Measurements from ENCODE around the gene ALDH18A1. TPM values are rescaled to one million over a fixed set of nuclear protein-coding genes. Genes with fewer than 3 reads are reported as not detected.

ALDH18A1 gene
- total RNA-seq, 1 experiment from 2014 or later: 53.6 TPM

DNA sequence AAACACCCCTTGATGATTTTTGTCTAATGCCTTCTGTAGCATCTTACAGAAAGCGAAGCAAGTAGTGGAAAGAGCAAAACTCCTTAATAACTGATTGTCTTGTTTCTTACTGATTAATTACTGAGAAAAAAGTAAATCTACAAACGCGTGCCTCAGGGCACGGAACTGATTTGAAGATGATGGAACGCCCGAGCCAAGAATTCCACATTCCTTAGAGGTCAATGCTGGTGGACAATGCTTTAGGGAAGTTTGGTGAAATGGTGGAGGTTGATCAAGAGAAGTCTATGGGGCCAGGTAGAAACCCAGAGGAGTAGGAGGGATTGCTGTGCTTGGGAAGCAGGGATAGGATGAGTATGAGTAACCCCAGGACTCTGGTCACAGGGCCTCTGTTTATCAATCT is 90.4 kb downstream of the ALDH18A1 start:
- in situ Hi-C loops (cut with HindIII; ENCODE audit: low pct_unique_long_range_greater_than_20kb, low sequenced_read_pairs): no loop called here
- DNase-seq (ENCODE audit: low read depth, low spot score): peak; percentile 8

DNA sequence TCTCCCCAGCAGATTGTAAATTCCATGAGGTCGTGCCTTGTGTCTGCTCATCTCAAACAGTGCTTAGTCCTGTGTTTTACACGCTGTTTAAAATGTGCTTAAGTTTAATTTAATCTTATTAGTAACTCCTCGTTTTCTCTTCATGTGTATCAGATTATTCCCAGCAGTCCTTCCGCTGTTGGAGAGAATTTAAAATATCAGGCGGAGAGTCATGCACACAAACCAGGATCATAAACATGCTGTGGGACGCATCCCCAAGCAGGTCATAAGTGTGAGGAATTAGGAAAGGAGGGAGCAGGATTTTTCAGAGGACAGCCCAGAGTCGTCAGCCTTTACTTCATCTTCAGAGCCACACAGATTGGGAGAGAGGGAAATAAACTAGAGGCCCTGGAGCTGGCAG is 91.2 kb downstream of the ALDH18A1 start:
- in situ Hi-C loops (cut with HindIII; ENCODE audit: low pct_unique_long_range_greater_than_20kb, low sequenced_read_pairs): no loop called here
- DNase-seq (ENCODE audit: low read depth, low spot score): no peak

DNA sequence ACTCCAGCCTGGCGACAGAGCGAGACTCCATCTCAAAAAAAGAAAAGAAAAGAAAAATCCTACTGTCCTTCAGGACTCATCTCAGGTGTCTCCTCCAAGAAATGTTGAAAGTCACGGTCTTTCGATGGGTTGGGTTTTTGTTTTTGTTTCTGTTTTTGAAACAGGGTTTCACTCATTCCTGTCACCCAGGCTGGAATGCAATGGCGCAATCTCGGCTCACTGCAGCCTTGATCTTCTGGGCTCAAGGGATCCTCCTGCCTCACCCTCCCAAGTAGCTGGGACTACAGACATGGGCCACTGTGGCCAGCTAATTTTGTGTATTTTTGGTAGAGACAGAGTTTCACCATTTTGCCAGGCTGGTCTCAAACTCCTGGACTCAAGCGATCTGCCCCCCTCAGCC is 92.2 kb downstream of the ALDH18A1 start:
- in situ Hi-C loops (cut with HindIII; ENCODE audit: low pct_unique_long_range_greater_than_20kb, low sequenced_read_pairs): no loop called here
- no peak for DNase-seq (ENCODE audit: low read depth, low spot score)

DNA sequence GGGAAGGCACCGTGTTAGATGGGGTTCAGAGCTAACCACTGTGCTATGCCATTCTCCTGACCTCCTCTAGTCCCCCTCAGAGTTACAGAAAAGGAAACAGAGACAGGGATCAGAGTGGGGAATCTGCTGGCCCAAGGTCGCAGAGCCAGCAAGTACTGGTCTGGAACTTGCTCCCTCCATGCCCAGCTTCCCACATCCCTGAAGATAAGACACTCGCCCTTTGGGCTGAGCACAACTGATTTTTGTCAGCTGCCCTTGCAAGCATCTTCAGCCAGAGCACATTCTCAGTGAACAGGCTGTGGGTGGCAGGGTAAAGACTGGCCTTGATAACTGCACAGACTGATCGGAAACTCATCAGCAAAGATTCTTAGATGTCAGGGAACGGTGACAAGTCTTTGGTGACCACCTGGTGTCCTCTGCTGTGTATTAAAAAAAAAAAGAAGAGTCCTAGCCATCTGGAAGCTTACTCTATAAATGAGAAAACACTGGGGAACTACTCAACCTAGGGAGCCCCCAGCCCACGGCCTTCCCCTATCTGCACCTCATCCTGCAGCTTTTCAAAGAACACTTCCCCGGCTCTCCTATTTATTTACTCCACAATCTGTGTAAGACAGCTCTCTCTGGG is 94.1 kb downstream of the ALDH18A1 start:
- DNase-seq (ENCODE audit: low read depth, low spot score): no peak
- in situ Hi-C loops (cut with HindIII; ENCODE audit: low pct_unique_long_range_greater_than_20kb, low sequenced_read_pairs): no loop called here

DNA sequence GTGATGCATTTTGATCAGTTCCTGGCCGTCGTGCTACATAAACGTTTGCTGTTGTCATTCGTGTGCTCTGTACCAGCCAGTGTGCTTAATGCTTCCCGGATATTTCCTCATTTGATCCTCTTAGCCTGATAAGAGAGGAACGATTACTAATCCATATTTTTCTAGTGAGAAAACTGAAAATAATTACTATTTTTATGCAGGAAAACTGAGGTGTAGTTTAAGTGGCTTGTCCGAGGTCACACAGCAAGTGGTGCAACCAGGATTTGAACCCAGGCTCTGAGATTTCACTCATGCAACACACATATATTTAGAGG is 94.7 kb downstream of the ALDH18A1 start:
- in situ Hi-C loops (cut with HindIII; ENCODE audit: low pct_unique_long_range_greater_than_20kb, low sequenced_read_pairs): no loop called here
- DNase-seq (ENCODE audit: low read depth, low spot score): no peak

DNA sequence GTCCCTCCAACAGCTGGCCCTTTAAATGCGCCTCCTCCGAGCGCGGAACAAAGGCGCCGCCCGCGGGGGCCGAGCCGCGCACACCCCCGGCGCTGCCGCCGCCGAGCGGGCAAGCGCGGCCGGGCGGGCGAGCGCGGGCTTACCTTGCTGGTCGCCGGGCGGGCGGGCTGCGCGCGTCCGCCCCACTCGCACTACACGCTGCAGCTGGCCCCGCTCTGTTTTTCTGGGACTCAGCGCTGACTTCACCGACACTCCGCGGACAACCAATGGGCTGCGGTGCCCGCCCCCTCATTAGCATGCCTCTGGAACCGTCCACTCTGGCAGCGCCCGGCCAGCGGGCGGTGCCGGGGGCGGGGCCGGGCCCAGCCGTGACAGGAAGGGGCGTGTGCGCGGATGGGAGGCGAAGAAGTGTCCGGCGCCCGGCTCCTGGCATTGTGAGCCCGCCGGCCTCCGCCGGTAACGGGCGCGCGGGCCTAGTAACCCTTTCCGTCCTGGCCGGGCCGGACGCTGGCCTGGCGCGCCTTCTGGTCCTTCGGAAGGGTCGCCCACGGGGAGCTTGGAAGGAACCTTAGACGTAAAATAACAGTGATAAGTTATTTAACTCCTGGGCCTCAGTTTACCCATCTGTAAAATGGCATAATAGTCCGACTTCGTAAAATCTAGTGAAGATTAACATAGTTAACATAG is 95.2 kb downstream of the ALDH18A1 start, which contains the start of gene SORBS1:
TSS of gene SORBS1 (minus strand) at position 195 of the 687 bp plus-strand sequence. CDS start 120,236 bp downstream, outside the sequence.
- peak; percentile 91 for DNase-seq (ENCODE audit: low read depth, low spot score)
- in situ Hi-C loops (cut with HindIII; ENCODE audit: low pct_unique_long_range_greater_than_20kb, low sequenced_read_pairs): no loop called here

DNA sequence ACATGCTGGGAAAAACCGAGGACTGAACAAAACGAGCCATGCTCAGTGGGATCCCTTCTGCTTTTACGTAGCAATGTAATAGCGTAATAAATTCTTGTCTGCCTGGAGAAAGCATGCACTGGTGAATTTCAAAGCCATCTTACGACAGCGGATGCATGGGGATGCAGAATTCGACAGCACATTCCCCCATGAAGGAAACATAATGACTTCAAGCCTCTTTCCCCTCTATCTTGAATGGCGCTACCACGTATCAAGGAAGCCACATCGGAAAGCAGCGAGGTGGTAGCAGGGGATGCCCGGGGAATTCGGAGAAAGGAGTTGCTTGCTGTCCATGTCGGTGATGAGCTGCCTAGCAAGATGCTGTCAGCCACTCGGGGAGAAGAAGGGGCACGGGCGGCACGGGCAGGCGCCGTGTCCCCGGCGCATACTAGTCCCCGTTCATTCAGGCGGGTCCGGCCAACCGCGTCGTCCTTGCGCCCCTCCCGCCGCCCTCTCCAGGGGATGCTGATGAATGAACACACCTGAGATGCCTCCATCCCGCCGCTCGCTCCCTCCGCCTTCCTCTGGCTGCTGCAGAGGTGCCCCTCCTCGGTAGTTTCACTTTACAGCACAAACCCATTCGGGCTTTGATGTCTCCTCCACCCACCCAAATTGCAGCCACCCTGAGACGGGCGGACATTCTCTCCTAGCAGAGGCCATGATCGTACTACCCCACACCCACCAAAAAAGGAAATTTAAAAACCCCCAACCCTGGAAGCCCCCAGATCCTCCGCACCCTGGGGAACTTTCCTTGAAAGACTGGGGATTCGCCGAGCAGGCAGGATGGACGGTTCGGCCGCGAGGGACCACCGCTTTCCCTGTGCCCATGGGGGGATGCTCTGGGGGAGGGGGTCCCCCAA is 96.0 kb downstream of the ALDH18A1 start:
- DNase-seq (ENCODE audit: low read depth, low spot score): no peak
- in situ Hi-C loops (cut with HindIII; ENCODE audit: low pct_unique_long_range_greater_than_20kb, low sequenced_read_pairs): no loop called here

DNA sequence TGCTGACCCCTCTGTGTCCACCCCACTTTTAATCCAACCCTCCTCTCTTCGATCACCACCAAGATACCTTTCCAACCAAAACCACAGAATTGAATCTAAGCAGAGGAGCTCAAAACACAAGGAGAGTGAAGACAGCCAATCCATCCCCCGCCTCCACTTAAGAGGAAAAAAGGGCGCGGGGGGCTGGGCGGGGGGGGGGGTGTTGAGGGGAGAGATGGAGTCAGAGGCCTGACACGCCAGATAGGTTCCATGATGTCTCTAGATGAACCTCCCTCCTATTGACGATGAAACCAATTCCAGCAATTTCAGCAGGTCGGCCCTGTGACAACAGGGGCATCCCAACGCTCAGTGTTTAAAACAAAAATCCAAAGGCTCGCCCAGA is 96.6 kb downstream of the ALDH18A1 start:
- DNase-seq (ENCODE audit: low read depth, low spot score): no peak
- in situ Hi-C loops (cut with HindIII; ENCODE audit: low pct_unique_long_range_greater_than_20kb, low sequenced_read_pairs): no loop called here

DNA sequence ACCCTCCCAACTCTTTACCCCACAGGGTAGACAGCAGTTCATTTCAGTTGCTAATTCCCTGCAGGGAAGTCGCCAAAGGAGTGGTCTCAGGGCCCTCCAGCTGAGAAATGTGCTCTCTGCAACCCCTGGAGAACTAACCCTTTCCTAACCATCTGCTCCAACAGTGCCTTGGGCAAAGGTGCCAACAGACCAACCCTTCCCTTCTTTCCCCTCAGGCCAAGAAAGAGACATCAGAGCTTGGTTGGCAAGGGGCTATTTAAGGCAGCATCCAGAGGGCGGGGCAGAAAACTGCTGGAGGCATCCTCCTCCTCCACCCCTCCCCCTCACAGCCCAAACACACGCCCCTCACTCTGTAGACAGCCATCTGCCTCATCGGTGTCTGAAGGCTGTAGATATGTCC is 97.0 kb downstream of the ALDH18A1 start:
- in situ Hi-C loops (cut with HindIII; ENCODE audit: low pct_unique_long_range_greater_than_20kb, low sequenced_read_pairs): no loop called here
- DNase-seq (ENCODE audit: low read depth, low spot score): no peak

DNA sequence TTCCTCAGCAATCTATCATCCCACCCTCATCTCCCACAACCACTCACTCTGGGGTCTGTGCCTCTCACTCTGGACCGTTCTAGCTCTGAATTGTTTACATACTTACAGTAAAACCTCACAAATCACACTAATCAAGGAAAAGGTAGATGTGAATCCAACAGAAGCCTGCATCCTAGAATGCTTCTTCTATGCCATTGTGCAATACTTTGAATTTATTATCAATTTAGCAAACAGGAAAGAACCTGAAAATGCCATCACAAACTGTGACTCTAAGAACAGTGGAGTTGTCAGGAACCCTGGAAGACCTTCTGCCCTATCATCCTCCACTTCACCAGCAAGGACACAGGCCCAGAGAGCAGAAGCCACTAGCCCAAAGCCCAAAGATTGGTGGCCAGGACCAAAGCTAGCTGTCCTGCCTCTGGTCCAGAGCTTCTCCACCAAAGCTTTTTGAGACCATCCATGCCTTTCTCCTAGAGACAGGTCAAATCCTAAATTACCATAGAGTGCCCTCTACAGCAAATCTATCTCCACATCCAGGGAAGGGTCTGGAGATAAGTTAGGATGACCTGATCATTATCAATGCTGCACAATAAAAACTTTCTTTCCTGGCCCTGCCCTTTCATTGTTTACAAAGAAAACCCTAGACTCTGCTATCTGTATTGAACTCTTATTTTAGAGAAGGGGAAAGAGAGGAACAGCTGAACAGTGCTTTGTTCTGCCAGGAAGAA is 97.8 kb downstream of the ALDH18A1 start:
- in situ Hi-C loops (cut with HindIII; ENCODE audit: low pct_unique_long_range_greater_than_20kb, low sequenced_read_pairs): no loop called here
- peak; percentile 28 for DNase-seq (ENCODE audit: low read depth, low spot score)

DNA sequence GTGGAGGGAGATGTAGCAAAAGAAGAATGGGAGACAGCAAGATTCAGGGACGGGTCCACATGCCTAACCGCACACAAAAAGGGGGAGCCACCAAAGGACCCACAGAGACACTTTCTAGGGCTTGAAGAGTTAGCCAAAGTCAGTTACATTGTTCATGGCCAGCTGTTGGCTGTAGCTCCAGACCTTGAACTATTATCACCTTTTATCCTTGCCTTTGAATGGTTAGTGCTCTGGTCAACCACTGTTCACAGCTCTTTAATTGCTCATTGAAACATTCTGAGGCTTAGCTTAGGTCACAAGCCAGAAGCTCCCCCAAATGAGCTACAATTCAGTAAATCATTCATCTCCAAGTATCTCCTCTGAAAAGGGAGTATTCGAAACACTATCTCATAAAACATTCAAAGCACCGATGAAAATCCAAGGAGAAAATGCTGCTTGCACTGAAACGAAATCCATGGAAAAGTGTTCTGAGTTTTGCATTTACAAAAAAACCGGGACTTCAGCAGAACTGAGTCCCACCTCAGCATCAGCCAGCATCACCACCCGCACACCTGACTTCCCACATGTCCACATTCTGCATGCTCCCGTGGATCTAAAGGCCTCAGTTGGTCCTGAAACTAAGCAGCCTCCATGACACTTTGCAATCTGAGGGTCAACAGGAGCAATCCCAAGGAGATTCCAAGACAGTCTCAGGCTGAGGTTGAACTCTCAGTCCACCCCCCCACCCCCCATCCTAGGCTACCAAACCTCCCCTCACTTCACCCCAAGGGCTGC is 99.3 kb downstream of the ALDH18A1 start:
- in situ Hi-C loops (cut with HindIII; ENCODE audit: low pct_unique_long_range_greater_than_20kb, low sequenced_read_pairs): no loop called here
- no peak for DNase-seq (ENCODE audit: low read depth, low spot score)

Other genes starting within 250 kb of the ALDH18A1 start
- gene SORBS1, start 95.3 kb downstream of the ALDH18A1 start, total RNA-seq (2014; rRNA removed; shearing (Covaris generic)): 36.6 and 37.0 TPM in 2 replicates
- 74.6 and 77.8 TPM in 2 replicates for gene TCTN3, start 37.2 kb upstream of the ALDH18A1 start, total RNA-seq (2014; rRNA removed; shearing (Covaris generic))
- 20.2 TPM in 2 replicates for gene ENTPD1, start 99.5 kb upstream of the ALDH18A1 start, total RNA-seq (2014; rRNA removed; shearing (Covaris generic))